ENCODE results near the gene GFRA1.

Gene GFRA1

DNA sequence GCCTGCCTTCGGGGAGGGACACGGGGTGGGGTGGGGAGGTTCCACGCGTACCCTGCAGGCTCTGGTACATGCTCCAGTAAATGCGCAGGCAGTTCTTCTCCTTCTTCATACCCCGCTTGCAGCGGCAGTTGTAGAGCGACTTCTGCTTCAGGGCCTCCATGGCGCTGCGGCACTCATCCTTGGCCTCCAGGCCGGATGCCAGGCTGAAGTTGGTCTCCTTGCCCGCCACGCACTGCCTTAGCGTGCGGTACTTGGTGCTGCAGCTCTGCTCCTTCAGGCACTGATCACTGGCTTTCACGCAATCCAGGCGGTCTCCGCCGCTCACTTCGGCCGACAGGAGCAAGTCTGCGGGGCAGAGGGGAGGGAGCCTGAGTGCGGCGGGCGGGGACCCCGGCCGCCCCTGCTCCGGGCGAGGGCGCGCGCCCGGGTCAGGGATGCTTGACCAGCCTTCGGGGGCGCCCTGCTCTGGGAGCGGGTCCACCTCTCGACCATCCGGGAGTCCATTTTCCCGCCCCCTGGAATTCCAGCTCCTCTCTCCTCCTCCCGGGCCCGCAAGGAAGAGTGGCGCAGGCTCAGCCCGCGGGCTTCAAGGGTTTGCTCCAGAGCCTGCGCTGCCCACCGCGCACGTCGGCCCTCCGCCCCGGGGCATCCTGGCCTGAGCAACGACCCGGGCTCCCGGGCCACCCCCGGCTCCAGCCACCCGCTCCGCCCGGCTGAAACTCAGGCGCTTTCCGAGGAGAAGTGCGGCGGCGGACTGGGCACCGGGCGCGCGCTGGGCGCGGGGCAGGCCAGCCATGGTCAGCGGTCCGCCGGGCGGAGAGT lies 2.0 kb downstream of the GFRA1 start:
- DNase-seq (ENCODE audit: low read depth): no peak

DNA sequence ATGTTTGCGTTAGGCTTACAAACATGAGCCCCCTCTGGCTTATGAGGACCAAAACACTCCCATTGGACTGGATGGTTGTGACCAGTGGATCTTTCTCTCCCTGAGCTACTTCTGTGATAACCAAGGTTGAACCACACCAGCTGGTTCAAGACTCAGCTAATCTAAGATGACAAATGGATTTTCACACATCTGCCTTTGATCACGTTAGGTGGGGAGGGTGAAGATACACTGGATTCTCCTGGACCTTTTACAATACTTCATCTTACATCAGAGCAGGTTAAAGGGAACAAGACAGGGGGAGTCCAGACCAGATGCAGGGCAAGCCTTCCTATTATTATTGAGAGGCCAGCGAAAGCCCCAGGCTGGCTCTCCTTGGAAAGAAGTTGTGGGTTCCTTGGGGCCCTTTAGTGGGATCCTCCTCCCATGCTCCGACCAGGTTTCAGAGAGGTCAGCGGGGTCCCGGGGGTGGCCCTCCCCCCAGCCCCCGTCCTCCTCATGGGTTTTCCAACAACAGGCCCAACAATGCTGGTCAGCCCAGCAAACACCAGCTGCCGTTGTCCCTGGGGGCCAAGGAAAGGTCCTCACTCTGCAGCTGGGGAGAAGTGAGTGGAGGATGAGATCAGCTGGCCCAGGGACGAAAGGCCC lies 2.8 kb downstream of the GFRA1 start:
- no peak for DNase-seq (ENCODE audit: low read depth)

DNA sequence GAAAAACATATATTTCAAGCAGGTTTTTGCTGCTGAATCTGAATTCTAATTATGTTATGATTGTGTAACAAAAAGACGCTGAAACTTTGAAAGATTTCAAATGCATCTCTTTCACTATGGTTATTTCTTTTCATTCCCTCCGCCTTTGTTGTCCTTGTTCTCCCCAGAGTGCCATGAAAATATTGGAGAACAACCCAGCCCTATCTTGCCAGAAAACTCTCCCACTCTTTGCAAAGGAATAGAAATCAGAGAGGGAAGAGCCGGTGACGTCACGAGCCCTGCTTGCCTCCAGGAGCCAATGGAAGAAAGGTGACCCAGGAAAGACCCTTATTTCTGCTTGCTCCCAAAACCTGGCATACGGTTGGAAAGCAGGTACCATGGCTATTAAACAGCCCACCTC lies 3.4 kb downstream of the GFRA1 start:
- no peak for DNase-seq (ENCODE audit: low read depth)

DNA sequence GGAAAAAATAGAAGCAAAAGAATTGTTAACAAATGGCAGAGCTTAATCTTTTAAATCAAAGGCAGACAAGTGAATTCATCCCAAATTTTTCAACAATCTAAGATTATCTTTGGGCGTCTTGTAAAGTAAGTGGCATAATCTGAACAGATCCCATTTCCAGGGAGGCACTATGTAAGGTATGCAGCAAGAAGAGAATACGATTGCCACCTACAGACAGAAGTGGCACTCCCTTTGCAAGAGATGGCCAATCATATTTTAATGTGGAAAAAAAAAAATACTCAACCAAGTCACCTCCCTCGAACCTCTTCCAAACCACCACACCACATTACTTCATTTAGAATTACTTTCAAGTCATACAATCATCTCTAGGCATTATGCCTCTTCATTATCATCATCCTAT lies 4.0 kb downstream of the GFRA1 start:
- DNase-seq (ENCODE audit: low read depth): no peak

DNA sequence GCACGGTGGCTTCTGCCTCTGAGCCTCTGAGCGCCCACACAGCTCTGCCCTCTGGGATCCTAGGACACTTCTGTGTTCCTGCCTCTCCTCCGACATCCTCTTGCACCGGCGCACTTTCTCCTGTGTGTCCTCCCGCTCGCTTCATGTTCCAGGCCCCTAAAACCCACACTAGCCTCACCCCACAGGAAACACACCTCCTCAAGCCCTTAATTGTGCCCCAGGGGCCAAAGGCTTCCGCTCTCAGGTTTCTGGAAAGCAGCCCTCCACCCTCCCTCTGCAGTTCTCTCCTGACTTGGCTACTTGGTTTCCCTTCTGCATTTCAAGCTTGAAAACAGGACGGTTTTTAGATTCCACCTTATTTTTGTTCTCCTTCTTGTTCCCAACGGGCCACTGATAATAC lies 7.3 kb downstream of the GFRA1 start:
- DNase-seq (ENCODE audit: low read depth): no peak

DNA sequence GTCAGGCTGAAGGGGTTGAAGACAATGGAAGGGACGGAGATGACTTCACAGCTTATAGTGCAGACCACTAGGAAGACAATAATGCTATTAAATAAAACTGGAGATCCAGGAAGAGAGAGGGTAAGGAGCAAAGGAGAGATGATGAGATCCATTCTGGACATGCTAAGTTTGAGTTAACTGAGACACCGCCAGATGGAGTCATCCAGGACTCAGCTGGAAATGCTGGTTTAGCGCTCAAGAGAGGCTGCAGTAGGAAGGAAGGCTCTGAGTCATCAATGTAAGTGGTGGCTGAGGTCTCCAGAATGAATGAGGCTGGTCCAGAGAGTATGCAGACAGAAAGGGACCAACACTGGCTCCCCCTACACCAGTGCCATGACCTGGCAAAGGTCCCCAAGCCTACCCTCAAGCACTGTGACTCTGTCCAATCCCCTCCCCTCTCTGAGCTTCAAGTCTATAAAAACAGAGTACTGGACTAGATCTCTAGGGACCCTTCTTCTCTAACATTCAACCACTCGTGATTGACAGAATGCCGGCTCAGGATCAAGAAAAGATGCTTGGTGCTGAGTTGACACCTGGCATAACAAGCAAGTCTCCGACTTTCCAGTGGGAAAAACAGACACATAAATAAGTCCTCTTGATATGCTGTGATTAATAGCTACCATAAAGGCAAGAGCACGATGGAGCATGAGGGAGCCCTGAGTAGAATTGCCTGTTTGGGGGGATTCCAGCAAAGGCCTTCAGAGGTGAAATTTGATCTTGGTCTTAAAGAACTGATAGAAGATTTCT lies 8.9 kb downstream of the GFRA1 start:
- DNase-seq (ENCODE audit: low read depth): no peak

DNA sequence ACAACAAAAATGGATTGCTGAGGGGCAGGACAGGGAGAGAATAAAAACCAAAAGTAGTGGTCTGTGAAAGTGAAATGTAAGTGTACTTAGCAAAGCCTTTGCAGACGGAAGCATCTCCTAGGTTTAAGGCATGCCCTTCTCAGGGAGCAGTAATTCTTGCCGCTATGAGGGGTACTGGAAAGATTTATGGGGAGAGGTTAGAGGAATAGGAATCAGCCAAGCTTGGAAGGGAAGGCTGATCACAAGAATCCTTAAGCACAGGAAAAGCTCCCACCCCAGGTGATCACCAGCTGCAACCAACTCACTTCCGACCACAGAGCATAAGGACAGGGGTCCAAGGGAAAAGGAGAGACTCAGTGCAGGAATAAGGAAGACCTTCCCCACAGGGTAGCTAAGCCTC lies 10.3 kb downstream of the GFRA1 start:
- no peak for DNase-seq (ENCODE audit: low read depth)

DNA sequence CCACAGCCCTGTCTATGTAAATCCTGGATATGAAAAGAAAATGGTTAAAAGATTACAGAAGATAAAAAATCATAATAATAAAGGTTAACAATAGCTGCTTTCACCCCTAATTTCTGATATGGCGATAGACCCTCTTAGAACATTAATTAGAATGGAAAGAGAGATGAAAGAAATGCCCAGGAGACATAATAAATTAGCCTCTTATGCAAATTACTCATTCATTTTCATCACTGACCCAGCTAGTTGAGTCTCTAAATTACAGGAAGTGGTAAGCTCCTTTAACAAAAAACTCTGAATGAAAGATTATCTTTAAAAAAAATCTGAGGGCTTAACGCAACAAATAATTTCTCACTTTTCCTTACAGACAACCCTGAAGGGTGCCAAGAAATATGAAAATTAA lies 12.4 kb downstream of the GFRA1 start:
- DNase-seq (ENCODE audit: low read depth): no peak

DNA sequence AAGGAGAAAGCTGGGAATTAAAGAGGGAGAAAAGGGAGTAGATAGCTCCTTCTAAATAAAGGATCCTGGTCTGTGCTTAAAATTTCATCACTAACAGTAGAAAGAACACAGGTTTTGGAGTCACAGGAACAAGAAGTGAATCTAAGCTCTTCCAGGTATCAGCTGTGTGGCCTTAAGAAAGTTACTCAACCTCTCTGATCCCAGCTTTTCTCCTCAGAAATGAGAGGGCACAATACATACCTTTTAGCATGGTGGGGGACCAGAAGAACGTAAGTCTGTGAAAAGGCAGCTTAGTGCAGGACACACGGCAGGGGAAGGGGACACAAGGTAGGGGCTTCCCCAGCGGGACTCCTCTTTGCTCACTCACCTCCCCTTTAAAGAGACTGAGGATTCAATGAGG lies 13.4 kb downstream of the GFRA1 start:
- DNase-seq (ENCODE audit: low read depth): no peak

DNA sequence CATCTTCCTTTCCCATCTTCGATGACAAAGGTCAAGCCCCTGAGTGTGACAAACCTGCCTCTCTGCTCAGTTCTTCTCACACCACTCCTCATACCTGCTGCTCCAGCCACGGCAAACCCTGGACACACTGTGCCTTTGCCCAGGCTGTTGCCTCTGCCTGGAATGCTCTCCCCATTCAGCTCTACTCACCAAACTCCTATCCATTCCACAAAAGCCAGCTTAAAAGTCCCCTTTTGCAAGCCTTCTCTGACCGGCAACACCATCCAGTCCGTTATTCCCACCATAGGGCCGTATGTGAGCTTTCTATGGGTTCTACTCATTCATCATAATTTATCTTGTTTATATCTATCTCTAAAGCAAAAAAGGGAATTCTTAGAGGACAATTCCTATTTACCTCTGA lies 15.2 kb downstream of the GFRA1 start:
- no peak for DNase-seq (ENCODE audit: low read depth)

DNA sequence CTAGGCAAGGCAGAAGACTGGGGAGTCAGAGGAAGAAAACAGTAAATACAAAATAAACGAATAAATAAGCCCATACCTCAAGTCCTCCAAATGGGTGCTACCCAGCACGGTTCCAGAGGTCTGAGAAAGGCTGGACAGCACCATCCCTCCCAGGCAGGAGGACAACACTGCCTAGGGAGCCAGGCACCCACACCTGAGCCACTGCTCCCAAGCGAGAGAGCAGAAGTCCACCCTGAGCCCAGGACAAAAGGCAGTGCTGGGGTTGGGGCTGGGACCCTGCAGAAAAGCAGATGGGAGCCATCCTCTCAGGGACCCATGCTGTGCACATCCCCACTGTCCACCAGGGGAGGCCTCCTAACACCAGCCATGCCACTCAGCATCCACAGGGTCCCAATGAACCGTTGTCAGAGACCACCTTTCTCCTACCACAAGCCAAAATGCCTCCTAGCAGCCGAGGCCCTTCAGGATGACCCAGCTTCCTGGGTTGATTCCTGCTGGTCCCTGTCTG lies 16.2 kb downstream of the GFRA1 start:
- no peak for DNase-seq (ENCODE audit: low read depth)

DNA sequence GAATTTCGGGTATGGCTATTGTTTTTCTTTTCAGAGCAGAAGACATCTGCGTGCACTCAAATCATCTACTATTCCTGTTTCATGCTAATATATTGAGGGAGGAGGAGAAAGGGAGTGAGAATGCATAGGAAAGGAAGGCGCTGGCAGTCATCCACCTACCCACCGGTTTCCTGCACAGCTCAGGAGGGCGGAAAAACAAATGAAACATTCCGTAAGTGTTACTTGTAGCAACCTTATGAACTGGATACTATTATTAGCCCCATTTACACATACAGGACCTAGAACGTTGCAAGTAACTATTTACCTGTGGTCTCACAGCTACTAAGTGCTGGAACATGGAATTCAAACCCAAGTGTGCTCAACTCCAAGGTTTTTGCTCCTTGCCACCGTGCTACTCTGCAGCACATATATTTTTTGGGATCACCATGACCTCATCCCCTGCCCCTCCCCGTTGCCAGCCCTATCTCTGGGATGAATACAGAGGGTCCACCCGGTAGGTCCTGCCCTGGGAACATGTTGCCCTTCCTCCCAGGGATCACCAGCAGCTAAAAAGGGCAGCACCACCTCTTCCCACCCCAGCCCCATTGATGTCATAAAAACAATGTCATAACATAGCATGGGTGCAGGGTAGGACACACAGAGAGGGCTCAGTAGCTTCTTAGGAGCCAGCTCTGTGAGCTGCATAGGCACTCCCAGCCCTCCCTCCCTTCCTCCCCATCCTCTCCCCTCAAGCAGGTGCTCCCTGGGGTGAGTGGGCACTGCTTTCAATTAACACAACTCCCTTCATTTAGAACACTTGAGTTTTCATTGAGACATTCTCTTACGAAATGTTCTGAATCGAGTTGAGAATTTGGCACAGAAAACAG lies 16.9 kb downstream of the GFRA1 start:
- no peak for DNase-seq (ENCODE audit: low read depth)

DNA sequence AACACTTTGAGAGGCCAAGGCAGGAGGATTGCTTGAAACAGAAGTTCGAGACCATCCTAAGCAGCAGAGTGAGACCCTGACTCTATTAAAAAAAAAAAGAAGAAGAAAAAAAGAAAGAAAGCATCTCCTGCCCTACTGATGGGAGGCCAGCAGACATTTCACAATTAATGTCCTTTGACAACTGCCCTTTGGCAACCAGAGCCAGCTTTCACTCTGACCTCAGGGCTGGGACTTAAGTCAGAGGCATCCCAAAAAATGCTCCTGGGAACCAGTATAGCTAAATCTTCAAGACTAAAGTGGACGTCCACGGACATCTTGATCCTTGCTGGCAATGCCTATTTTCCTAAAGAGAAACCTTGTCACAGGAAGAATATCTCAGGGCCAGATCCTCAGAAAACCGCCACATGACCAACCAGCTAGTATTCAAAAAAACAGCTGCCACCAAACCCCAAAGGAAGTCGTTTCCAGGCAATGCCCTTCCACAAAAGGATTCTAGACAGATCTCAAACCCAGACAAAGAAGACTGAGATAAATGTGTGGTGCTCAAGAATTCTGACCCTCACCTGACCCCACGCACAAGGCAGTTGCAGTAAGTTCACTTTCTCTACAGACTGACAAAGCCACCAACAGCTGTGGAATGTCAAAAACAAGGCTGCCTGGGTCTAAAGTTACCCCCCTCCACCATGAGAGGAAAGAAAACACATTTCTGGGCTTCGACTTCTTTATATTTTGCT lies 18.4 kb downstream of the GFRA1 start:
- no peak for DNase-seq (ENCODE audit: low read depth)

DNA sequence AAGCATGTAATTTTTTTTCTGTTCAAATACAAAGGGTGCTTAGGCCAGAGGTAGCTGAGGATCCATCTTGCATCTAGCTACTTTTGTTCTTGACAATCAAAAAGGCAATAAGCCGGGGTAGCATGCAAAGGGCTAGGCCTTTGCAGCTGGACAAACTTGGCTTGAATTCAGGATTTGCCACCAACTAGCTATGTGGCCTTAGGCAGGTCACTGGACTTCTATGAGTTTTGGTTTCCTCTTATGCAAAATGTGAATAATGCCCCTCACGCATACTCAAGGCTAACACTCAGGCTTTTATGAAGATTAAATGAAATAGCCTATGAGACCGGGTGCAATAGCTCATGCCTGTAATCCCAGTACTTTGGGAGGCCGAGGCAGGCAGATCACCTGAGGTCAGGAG lies 19.3 kb downstream of the GFRA1 start:
- no peak for DNase-seq (ENCODE audit: low read depth)

DNA sequence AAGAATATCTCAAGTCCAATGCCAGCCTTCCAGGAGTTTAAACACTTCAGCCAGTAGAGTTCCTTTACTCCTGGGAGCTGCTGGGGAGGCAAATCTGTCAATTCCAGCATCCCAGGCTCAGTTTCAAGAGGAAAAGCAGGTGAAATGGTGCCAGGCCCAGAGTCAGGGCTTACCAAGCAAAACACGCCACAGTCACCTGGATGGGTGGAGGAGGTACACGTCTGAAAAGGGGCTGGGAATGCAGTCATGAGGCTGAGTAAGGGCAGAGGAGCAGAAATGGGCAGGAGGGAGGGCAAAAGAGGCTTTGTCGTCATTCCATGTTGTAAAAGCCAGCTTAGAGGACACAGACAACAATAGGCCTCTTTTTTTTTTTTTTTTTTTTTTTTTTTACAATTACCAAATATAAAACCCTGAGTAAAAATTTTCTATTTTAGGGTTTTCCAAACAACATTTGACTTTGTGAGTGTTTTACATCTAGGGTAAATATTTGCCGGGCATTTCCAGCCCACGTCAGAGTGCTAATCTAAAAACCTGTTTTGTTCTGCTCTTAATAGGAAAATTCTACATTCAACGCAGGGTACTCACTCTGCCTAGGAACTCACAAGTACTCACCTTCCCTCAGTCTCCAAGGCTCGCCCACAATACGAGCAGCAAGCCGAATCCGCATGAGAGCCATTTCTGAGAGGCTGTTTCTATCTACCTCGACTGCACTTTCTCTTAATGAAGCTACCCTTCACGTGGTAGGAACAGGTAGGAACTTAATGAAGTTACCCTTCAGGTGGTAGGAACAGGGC lies 21.2 kb downstream of the GFRA1 start:
- DNase-seq (ENCODE audit: low read depth): no peak

DNA sequence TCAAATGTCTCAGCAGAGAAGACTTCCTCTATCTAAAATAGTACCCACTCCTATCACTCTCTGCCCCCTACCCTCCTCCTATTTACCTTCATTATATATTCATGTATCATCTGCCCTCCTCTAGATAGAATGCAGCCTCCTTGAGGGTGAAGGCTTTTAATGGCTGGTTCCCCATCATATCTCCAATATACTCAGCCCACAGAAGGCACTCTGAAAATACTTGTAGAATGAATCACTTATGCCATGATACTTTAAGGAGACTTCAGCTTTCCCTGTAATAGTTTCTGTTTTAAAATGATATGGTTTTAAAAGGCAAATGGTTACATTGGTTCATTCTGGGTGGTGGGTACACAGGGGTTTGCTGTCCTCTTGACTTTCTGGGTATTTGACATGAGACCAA lies 25.3 kb downstream of the GFRA1 start:
- no peak for DNase-seq (ENCODE audit: low read depth)

DNA sequence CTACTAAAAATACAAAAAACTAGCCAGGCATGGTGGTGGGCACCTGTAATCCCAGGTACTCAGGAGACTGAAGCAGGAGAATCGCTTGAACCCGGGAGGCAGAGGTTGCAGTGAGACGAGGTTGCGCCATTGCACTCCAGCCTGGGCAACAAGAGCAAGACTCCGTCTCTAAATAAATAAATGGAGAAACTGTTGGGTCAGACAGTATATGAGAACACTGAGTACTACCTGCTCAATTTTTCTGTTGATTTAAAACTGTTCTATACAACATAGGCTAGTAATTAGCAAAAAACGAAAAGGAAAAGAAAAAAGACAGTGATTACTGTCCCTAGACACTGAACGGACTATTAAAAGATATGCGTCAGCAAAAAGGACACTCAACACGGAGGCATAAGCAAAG lies 26.7 kb downstream of the GFRA1 start:
- DNase-seq (ENCODE audit: low read depth): no peak

DNA sequence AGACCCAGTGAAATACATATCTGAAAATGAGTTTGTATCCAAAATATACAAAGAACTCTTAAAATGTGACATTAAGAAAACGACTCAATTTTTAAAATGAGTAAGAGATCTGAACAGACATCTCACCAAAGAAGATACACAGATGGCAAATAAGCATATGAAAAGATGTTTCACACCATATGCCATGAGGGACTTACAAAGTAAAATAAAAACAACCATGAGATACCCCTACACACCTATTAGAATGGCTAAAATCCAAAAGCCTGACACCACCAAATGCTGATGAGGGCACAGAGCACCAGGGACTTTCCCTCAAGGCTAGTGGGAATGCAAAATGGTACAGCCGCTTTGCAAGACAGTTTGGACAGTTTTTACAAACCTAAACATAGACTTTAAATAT lies 27.9 kb downstream of the GFRA1 start:
- DNase-seq (ENCODE audit: low read depth): no peak

DNA sequence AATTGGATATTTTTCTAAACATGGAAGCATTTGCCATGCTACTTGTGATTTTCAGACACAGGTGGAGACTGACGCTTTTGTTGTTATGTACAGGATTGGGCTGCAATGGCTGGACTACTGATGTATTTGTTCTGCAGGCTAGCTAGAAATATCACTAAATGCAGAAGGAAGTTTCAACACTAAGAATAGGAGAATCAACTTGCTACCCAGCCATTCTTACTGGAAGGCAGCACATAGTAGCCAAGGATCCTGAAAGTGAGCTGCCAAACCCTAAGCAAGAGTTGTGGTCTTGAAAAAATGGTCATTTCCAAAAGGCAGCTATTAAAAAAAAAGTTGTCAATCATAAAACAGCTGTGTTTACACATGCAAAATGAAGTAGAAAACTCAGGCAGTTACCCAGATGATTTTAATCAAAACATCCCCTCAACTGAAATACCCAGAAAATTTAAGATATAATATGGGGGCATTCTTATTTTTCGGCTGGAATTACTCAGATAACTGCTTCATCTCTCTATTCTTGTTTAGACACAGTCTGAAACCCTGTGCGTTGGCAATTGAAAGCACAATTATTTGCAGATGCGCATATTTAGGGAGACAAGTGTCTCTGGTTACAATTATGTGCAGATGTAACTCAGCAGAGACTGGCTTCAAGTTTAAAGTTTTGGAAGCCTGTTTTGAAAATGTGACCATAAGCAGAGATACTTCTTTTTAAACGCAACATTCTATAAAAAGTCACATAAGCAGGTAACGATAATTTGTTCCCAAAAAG lies 31.2 kb downstream of the GFRA1 start:
- no peak for DNase-seq (ENCODE audit: low read depth)

DNA sequence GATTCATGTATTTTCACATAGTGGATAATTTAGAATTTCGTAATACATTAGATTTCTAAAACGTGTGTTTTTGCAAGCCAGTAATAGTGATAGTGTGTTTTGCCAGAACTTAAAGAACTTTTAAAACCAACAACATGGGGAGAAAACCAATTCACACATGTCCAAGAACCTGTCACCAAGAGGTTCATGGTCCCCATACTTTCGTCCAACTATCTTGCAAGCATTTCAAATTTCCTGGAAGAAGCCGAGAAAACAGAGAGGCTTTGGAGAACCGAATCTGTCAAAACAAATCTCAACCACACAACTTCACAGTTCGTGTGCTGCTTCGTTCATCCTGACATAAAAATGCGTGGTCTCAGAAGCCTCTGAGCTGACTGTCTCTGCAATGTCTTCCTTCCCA lies 31.9 kb downstream of the GFRA1 start:
- no peak for DNase-seq (ENCODE audit: low read depth)
